G401.6 (cell line): Measurements from ENCODE around the gene MAFB.
"Not testable (repeated sequence)": the region's sequence is repeated elsewhere in the genome, so short reads cannot be mapped to it uniquely, and the experiment has no call there.

ENCODE experiments used
- FAIRE-seq: peaks from 2 replicates; lab custom pipeline; 2012; peaks lifted over from hg19 to GRCh38; lab: Jason Lieb, UNC

MAFB gene

DNA sequence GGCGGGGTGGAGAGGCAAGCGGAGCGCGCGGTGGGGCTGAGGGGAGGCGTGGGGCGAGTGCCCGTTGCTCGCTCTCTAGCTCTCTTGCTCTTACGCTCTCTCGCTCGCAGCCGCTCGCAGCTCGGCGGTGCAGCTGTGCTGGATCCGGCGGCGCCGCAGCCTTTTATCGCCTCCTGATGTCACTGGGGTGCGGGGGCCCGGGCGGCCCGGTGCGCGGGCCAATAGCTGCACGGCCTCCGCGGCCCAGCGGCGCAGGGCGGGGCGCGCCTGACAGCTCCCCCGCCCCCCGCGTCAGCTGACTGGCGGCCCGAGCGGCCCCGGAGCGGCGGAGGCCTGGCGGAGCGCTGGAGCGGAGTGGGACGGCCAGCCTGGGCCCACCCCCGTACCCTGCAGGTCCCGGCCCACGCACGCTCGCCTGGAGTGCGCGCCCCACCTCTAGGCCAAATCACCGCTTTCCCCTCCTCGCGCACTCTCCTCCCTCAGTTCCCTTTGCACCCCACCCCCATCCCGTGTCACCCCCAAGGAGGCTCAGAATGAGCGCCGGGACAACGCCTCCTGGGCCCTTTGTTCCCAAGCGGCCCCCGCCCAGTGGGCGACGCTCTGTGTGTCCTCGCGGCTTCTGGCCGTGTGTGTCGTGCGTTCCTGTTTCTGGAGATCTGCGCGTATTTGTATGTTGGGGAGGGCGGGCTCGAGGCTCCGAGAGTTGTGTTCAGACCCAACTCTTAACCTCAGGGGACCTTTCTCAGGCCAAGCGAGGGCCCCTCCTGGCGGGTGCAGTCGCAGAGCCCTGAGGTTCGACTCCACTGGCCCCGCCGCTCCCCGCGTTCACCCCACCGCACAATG, at the start of gene MAFB:
Gene MAFB (minus strand): TSS at position 137 of the 843 bp plus-strand sequence. CDS start 386 bp downstream, outside the sequence.
- no peak for FAIRE-seq

DNA sequence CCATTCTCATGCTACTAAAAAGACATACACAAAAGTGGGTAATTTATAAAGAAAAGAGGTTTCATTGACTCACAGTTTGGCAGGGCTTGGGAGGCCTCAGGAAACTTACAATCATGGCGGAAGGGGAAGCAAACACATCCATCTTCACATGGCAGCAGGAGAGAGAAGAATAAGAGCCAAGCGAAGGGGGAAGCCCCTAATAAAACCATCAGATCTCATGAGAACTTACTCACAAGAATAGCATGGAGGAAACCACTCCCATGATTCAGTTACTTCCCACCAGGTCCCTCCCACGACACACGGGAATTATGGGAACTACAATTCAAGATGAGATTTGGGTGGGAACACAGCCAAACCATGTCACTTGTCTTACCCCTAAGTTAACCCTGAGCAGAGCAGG, 47.4 kb upstream of the MAFB start:
- FAIRE-seq, result not testable (repeated sequence)

DNA sequence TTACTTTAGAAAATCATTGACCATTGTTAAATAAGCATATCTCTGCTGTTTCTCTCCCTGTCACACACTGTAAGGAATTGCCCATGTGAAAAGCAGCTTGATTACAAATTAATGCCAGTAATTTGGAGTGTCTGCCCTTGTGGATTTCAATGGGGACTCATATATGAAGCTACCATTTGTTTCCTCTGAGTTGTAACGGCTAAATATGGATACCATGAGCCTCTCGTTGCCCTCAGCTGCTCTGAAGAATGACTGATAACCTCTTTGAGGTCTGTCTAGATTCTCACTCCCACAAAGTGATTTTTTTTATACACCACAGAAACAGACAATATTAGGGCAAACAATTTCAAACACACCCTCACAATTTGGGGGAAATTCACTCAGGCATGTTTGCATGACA, 40.0 kb upstream of the MAFB start:
- FAIRE-seq, result no peak

DNA sequence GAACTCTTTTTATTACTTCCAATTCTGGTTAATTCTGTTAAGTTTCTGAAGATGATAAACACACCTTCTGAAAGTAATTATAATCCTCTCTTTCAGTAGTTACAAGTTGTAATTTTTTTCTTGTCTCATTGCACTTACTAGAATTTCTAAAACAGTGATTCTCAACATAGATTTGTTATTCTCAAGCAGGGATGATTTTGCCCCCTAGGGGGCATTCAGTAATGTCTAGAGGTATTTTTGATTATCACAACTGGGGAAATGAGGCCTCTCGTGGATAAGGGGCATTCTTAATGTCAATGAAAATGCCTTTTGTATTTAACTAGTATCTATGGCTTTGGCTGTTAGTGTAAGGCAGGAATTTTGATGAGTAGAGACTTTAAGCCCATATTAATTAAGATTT, 39.4 kb upstream of the MAFB start:
- FAIRE-seq, result no peak

DNA sequence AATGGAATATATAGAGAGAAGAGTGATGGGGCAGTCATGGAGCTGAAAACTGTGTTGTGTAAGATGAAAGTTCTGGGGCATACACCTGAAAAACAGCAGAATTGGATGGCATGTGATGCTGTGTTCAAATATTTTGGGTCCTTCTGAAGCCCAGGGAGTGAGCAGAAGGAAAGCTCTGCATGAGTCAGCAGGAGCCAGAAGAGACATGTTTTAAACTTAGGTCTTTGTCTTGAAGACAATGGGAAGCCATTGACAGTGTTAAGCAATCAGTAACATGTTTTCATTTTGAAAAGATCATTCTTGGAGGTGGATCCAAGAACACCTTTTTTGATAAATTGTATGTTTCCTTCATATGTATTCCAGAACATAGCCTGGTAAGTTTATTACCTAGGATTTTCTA, 38.9 kb upstream of the MAFB start:
- FAIRE-seq, result no peak

DNA sequence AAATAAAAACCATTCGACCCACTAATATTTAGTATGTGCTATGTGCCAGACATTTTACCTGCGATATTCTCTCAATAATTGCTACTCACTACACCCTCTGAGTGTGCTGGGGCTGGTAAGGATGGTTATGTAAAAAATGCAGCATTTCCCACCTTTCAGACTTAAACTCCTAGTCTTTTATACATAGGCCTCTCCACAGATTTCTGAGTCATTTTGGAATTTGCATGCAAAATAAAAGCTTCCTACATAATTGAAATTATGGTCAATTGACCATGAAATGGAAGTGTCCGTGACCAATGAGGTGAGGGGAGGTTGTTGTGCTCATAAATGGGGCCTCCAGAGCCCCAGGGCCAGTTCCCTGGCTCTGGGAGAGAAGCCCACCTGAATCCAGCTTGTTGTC, 37.7 kb upstream of the MAFB start:
- no peak for FAIRE-seq

DNA sequence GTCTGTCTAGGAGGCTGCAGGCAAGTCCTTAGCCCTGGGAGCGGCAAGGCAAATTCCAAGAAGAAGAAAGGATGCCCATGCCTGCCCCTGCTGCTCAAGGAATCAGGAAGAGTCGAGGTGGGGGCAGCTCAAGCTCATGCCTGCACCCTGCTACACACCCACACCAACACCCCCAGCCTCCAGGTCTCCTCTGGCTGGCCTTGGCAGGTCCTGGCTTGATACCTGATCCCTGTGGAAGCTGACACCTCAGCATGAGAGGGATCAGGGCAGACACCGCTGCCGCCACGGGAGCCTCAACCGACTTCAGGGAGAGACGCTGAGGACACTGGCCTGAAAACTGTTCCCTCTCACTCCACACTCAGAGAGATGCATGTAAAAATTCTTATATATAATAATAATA, 35.5 kb upstream of the MAFB start:
- FAIRE-seq, result no peak

DNA sequence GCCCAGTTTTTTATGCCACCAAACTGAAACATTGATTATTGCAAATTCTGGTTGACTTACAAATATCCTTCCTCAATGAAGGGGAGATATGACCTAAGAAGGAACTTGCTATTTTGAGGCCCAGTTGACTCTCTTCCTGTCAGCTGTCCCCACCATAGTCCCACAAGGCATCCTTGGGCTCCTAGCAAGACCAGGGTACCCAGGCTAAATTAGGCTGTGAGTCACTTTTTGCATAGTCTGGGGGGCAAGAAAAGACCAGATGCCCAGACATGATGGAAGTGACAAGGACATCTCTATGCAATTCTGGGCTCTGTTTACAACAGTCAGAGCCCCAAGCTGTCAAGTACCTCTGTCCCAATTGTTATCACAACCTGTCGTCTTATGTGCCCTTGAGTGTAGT, 31.8 kb upstream of the MAFB start:
- FAIRE-seq, result no peak

DNA sequence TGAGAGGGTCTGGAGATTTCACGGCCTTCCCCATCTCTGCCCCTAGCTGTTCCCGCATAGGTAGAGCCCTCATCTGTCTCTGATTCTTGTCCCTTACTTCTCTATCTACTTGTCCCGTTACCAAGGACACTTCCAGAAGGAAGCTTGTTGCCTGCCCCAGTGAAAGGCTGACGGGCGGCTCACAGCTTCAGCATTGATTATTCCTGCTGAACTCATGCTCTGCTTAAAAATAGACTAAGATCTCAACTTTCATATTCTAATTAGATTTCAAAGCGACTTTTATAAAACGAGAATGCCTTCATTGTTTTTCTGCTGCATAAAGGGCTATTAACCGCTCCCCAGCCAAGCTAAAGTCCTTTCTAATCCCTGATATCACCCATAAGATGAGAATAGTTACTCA, 31.1 kb upstream of the MAFB start:
- FAIRE-seq, result no peak

DNA sequence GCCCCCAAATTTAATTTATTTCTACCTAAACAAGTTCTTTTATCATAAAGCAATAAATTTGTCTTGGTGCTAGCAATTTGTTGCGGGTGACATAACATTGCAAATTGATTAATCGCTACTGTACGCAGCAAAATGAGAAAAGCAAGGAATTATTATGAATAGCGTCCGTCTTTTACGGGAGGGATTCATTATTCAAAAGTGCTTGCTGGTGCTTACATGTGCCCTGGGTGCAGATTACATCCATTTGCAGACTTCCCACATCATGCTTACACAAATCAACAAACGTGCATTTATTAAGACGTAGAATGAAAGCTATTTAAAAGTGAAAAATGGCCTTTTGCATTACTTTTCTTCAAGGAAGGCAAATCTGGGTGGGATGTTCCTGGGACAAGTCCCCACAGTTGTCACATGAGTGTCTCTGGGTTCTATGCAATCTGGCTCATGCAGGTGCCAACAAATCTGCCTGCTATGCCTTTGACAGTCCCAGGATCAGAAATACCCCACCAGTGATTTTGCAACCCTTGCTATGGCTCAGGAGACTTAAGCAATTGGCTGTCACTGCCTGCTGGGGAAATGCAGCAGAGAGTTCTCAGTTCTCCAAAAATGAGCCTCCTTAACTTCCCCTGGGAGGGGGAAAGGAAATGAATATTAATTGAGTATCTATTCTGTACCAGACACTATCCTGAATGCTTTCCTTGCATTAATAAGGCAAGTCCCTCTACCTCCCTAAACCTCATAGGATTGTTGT, 30.1 kb upstream of the MAFB start:
- no peak for FAIRE-seq

DNA sequence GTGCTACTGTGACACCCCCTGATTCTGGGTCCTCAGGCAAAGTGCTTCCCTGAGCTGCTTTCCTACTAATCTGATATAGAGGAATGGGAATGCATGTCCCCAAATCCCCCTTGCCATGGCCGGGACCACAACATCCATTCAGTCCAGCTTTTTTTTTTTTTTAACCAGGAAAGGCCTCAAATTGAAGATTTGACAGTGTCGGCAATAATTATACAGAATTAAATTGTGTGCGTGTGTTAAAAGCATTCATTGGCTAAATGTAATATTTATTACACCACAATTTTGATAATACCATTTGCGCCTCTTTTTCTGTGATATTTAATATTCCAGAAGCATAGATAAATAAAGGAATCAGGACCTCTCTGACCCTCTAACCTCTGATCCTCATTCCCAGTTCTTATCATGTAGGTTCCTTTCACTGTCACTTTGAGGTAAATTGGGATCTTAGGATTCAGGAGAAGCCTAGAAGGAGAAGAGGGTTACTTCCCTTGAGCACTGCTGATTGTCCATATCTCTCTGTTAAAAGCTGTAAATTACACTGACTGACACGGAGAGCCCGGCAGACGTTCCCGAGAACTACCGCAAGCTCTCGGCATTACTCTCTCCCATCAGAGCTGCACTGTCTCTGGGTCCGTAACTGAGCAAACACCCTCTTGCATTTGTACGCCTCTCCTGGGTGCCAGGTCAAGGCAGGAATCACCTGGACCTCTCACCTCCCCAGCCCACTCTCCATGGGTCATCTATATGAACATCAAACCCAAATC, 29.4 kb upstream of the MAFB start:
- no peak for FAIRE-seq

DNA sequence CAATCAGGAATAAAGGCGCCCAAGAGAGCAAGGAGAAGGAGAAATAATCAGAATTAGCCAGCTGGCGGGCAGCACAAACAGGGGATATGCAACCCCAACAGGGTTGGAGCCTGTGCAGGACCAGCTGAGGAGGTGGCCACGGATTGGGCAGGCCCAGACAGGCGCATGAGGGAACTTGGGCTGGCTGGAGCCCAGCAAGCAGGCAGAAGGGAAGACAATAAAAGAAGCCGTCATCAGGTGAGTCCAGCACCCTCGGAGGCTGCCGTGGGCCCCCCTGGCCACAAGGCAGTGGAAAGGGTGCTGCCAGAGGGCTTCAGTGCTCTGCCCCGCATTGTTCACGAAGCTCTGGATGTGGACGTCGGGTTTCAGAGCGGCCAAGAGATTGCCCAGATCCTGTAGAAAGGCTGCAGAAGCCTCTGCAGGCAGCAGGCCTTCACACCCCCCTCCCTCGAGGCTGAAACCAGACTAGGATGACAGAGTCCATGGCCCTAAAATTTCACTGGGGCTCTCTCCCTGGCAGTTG, 28.4 kb upstream of the MAFB start:
- FAIRE-seq, result no peak

DNA sequence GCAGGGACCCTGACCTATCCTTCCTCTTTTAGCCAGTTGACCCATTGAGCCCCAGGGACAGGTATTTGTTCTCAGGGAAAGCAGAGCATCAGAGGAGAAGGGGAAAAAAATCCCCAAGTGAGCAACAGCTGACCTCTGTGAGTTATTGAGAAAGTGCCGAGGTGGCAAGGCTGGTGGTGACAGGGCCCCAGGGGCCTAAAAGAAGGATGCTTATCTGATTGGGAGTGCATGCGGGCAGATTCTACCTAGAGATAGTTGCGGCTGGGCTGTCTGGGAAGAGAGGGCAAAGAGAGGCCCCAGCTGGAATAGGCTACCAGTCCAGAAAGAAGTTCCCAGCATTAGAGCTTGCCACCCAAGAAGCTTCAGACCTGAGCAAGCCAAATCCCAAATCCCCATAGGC, 26.5 kb upstream of the MAFB start:
- no peak for FAIRE-seq

DNA sequence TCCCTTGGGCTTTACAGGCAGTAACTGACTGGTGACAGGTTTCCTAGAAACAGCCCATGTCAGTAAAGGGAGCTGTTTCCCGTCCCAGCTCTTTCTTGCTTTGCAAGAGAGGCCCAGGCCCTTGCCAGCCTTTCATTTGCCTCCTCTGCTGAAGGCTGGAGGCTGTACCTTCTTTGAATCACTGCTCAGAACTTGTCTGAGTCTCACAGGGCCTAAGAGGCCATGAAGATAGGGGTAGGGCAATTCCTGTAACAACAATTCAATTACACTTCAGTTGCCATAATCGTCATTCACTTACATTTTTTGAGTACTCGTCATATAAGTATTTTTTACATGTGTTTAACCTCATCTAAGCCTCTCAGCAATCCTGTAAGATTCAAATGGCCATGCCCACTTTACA, 25.9 kb upstream of the MAFB start:
- no peak for FAIRE-seq

DNA sequence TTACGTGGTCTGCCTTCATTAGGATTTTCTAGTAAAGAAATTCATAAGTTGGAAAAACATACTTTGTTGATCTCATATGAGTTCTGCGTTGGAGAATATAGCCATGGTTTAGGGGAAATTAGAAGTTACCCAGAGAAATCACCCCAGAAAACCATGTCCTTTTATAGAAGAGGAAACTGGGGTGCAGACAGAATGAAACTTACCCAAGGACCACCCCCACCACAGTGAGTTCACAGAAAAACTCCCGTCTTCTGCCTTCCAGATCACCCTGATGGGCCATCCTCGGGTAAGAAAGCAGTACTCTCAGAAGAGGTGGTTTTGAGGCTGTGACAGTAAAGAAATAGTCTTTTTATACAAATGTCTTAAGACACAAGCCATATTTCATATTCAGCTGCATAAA, 25.1 kb upstream of the MAFB start:
- no peak for FAIRE-seq

DNA sequence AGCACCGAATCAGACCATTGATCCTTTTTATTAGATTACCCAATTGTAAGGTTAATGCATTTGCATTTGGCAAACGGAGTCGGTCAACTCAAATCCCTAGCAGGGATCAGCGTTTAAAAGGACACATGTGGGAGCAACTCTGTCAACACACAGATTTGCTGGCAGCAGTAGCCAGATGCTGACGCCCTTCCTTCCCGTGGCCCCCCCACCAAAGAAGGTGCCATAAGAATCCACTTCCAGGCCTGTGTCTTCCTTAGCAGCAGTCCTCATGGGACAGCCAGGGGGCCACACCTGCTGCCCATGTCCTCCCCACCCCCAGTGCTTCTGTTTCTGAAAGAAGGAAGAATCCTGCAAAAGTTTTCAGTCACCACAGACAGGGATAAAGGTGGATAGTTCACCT, 24.5 kb upstream of the MAFB start:
- FAIRE-seq, result no peak

DNA sequence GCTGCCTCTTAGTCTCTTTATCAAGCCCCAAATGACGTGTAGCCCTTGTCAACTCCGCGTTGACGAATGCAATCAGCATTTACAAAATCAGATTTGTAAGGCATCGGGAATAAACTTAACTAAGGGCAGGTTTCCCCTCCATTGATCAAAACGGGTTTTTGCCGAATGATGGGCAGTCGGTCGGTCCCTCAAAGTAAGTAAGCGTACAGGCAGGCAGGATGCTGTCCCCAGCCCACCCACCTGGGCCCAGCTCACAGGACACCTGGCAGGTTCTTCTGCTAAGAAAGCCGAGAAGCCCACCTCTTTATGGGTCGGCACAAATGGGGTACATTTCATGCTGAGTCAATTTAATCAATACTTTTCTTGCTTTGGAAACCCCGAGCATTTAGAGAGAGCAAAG, 22.0 kb upstream of the MAFB start:
- FAIRE-seq, result no peak

DNA sequence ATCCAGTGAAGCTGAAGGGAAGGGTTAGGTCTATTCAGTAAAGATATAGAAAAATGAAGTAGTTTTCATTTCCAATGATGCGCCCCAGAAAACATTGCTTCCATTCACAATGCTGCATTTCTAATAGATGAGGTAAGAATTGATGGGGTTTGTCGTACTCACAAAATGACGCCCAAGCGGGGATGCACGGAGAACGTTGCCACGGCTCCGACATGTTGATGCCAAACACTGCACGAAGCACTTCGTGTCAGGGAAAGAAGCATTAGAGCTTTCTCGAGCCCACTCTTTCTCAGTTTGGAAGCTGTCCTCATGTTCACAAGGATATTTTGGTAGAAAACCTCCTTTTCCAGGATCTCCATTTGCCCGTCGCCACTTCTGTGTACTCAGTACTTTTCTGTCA, 21.6 kb upstream of the MAFB start:
- FAIRE-seq, result no peak

DNA sequence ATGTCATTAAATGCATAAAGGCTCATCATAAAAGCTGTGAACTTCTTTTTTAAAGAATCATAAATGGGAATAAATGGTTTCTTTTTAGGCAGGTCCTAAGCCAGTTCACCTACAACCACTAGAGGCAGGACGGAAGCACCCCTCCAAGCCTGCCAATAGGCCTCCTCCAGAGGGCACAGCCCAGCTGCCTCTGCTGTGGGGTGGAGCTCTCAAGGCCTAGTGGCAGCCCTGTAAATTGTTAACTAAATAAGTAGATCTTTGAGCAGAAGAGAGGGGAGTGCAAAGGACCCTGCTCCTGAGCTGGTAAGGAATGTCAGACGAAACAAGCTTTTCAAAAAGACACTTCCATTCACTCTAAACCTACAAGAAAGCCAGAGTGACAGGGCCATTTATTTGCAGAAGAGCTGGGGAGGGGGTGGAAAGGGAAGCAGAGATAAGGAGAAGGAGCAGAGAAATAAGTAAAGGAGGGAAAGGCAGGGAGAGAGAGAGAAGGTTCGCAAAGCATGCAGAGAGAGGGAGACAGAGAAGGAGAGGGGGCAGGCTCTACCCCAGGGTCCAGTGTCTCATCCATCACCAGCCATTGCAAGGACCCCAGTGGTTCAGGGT, 18.0 kb upstream of the MAFB start:
- no peak for FAIRE-seq

DNA sequence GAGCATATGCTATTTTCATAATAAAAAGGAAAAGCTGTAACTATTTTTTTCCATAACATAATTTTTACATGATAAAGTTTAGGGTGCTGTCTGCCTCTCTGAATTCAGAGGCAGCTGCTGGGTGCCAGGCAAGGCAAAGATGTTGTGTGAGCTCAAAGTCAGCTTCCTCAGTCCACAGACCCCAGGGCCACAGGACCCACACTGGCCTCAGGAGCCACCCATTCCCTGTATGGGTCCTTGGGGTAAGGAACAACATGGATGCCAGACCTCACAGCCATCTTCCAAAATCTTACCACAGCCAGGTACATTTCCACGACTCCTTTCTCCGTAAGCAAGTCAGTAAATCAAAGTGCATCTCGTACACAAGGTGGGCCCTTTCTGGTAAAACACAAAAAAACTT, 16.4 kb upstream of the MAFB start:
- FAIRE-seq, result no peak

DNA sequence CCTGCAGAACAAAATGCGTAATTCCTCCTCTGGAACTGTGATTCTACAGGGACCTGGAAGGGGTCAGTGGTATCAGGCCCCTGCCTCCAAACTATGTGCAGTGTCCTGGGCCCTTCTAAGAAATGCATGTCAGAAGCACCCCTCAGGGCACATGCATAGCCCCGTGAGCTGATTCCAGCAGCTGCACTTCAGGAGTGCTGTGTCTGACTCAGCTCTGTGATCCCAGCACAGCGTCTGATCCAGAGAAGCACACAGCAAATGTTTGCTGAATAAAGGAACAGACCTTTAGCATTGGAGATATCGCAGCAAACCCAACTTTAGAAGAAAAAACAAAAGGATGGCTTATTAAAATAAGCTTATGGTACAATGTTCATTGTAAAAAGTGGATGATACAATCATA, 15.8 kb upstream of the MAFB start:
- FAIRE-seq, result no peak

DNA sequence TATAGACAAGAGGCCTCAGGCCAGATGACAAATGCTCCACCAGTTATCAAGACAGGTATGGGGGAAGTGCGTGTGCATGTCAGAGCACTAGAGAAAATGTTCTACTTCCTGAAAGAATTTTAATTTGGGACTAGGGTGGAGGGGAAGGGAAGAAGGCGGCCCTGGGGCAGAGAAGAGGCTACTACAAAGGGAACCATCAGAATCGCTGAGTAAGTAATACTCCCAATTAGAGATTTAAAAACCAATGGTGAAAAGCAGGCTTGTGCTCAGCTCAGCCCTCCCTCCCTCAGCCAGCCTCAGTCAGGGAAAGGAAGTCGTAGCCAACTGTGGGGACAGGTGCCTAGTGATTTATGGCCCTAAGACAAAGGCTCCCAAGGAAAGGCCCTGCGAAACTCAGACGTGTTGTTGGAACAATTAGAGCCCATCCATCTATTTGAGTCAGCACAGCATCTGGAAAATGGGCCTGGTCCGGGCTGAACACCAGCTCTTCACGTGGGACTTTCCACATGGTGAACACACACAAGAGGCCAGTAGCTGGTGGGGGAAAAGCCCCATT, 15.0 kb upstream of the MAFB start:
- no peak for FAIRE-seq
